SH-SY5Y (cell line): ENCODE data around the gene LMNTD1.

ENCODE experiments used
- GATA2 ChIP-seq: IDR thresholded peaks from 2 replicates; pipeline ENCODE4 v1.6.1; 2011; ENCODE audit warnings: mild to moderate bottlenecking, low read depth, low read length
- GATA3 ChIP-seq: IDR thresholded peaks from 2 replicates; pipeline ENCODE4 v1.6.1; 2011; ENCODE audit warnings: low read depth, mild to moderate bottlenecking, low read length, moderate library complexity

GRCh38 chr12:25592725-25593495 is 39.8 kb upstream of the LMNTD1 start:
- peak; percentile 61 for TF ChIP-seq GATA2
- TF ChIP-seq GATA3, result no peak
